ENCODE data around the gene NDUFAF3. TPM values are rescaled to one million over a fixed set of nuclear protein-coding genes. Genes with fewer than 3 reads are reported as not detected.
A peak's percentile ranks its signal among the peaks of the same experiment; 100 is the strongest.
"Not testable (repeated sequence)": the region's sequence is repeated elsewhere in the genome, so short reads cannot be mapped to it uniquely, and the experiment has no call there.

NDUFAF3 gene
- polyA plus RNA-seq, 1 donor, result 50.8 TPM

DNA sequence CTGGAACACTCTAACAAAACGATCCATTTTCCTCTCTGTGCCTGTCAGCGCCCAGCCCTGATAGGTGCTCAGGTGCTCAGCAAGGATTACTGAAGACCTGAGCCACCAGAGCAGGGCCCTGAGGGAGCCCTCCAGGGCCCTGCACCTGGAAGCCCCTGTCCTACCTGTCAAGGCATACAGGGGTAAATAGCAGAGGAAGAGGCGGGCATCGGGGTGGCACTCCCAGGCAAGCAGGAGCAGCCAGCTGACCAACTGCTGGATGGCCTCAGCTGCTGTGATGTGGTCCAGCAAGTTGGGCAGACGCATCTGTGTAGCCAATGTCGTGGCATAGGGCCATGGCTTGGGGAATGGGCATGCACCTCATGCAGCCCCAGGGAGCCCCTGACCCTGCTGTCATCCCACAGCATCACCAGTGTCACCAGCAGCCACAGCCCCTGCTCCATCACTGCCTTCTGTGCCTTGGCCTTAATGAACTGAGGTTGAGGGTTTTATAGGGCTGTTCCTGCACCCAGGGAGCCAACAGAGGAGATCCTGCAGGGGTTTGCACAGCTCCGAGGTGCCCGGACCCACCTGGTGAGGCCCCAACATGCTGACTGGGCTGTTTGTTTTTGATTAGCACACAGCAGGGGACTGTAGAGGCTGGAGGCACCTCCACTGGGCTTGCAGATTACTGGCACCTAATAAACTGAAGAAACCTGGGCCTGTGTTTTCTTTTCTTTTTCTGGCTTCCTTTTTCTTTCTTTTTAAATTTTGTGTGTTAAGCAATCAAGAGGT, 22.6 kb upstream of the NDUFAF3 start:
- no peak for DNase-seq (ENCODE audit: low read depth)

DNA sequence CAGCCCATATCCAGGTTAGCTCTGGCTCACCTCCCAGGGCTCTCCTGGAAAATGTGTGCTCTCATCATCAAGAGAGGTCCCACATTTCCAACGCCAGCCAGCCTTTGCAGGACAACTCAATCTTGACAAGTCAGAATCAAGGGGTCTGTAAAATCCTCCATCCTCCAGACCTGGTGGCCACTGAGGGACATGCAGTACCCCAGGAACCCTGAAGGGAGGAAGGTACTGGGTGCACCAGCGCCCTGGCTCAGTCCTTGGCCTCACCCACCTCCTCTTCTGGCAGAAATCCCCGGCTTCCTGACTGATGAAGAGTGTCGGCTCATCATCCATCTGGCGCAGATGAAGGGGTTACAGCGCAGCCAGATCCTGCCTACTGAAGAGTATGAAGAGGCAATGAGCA, 20.8 kb upstream of the NDUFAF3 start:
- no peak for DNase-seq (ENCODE audit: low read depth)

DNA sequence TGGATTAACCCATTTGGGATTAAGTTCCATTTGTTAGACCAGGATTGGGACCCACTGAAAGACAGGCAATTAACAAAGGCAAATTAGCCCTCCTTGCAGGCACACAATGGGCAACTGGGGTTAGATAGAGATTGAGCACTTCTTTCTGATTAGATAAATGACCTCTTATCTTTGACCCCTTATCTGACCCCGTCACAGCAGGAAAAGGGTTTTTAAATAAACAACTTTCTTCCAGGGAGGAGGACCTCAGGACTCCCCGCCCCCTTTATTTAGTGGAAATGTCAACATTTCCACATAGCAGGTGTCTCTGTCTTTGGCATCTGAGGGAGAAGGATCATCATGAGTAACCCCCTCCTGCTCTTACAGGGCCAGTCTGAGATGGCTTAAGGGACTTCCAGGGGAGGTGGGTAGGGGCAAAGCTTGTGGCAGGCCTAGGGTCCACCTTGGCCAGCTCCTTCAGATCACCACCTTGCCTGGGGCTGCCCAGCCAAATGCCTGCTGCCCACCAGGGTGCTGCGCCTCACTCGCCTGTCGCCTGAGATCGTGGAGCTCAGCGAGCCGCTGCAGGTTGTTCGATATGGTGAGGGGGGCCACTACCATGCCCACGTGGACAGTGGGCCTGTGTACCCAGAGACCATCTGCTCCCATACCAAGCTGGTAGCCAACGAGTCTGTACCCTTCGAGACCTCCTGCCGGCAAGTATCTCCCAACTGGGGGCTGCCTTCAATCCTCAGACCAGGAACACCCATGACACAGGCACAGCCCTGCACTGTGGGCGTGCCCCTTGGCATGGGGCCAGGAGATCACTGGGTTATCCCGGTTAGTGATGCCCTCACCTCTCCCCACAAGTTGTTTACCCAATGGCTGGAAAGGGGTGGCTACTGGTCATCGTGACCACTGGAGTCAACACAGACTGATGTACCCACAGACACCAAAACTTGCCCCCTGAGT, 17.3 kb upstream of the NDUFAF3 start:
- no peak for DNase-seq (ENCODE audit: low read depth)

DNA sequence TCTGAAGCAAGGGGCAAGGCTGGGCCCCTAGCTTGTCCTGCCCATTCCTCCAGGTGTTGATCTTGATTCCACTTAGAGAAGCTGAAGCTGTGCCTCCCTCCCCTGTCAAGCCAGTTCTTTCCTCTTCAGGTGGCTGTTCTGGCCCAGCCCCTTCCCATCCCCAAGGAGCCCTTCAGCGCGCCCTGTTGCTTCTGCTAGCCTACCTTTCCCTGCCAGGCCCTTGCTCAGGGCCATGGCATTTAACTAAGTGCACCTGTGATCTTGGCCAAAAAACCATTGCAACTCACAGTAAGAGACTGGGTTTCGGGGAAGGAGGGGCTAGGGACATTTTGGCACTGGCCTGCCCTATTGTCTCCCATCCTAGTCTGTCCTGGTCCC, 16.6 kb upstream of the NDUFAF3 start:
- no peak for DNase-seq (ENCODE audit: low read depth)

DNA sequence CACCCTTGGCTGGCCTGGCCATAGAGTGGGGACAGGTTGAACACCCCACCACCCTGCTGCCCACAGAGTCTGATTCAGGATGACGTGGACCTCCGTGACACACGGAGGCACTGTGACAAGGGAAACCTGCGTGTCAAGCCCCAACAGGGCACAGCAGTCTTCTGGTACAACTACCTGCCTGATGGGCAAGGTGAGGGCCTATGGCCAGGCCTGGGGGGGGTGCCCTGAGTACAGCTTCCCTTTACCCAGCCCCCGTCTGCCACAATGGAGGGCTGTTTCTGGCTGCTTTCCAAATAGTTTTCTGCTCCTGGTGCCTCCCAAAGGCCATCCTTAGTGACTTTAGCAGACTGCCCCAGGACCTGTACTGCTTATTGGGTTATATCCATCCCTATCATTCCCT, 15.9 kb upstream of the NDUFAF3 start:
- no peak for DNase-seq (ENCODE audit: low read depth)

DNA sequence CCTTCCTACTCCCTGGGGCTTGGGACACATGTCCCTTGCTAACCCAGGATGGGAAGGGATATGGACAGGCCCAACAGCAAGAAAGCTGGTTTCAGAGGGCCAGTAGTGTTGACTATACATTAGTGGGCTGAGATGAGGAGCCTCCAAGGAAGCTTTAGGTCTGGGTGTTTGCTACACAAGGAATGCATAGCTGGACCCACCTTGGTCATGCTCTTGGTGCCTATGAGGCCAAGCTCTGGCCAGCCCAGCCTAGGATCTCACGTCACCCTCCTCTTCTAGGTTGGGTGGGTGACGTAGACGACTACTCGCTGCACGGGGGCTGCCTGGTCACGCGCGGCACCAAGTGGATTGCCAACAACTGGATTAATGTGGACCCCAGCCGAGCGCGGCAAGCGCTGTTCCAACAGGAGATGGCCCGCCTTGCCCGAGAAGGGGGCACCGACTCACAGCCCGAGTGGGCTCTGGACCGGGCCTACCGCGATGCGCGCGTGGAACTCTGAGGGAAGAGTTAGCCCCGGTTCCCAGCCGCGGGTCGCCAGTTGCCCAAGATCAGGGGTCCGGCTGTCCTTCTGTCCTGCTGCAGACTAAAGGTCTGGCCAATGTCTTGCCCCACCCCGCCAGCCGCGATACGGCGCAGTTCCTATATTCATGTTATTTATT, 15.4 kb upstream of the NDUFAF3 start:
- no peak for DNase-seq (ENCODE audit: low read depth)

GRCh38 chr3:49007068-49007770, 14.7 kb upstream of the NDUFAF3 start, which contains the start of gene WDR6:
Gene WDR6 (plus strand): TSS chr3:49007391. CDS start chr3:49007432, 41 bp downstream.
- DNase-seq (ENCODE audit: low read depth), result peak; percentile 89

- no peak for DNase-seq (ENCODE audit: low read depth)
Measured at GRCh38 chr3:49007771-49008528, 14.0 kb upstream of the NDUFAF3 start.

DNA sequence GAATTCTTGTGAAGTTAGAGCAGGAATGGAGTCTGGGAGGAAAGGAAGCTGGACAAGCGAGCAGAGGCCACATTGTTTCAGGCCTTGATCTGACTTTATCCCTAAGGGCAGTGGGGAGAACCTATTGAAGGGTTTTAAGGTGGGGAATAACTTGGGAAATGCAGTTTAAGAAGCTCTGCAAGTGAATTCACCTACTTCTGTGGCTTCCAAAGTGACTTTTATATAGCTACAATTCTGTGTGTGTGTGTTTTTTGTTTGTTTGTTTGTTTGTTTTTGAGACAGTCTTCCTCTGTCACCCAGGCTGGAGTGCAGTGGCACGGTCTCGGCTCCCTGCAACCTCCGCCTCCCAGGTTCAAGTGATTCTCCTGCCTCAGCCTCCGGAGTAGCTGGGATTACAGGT, 13.3 kb upstream of the NDUFAF3 start:
- DNase-seq (ENCODE audit: low read depth), result not testable (repeated sequence)

- no peak for DNase-seq (ENCODE audit: low read depth)
Measured at GRCh38 chr3:49009396-49009795, 12.5 kb upstream of the NDUFAF3 start.

GRCh38 chr3:49012441-49013017, 9.4 kb upstream of the NDUFAF3 start:
- DNase-seq (ENCODE audit: low read depth), result no peak

DNA sequence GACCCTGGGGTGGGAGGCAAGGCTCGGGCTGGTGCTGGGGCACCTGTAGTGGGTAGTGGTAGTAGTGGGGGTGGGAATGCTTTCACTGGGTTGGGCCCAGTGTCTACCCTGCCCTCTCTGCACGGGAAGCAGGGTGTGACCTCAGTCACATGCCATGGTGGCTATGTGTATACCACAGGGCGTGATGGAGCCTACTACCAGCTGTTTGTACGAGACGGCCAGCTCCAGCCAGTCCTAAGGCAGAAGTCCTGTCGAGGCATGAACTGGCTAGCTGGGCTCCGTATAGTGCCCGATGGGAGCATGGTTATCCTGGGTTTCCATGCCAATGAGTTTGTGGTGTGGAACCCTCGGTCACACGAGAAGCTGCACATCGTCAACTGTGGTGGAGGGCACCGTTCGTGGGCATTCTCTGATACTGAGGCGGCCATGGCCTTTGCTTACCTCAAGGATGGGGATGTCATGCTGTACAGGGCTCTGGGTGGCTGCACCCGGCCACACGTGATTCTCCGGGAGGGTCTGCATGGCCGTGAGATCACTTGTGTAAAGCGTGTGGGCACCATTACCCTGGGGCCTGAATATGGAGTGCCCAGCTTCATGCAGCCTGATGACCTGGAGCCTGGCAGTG, 8.7 kb upstream of the NDUFAF3 start:
- DNase-seq (ENCODE audit: low read depth), result no peak

DNA sequence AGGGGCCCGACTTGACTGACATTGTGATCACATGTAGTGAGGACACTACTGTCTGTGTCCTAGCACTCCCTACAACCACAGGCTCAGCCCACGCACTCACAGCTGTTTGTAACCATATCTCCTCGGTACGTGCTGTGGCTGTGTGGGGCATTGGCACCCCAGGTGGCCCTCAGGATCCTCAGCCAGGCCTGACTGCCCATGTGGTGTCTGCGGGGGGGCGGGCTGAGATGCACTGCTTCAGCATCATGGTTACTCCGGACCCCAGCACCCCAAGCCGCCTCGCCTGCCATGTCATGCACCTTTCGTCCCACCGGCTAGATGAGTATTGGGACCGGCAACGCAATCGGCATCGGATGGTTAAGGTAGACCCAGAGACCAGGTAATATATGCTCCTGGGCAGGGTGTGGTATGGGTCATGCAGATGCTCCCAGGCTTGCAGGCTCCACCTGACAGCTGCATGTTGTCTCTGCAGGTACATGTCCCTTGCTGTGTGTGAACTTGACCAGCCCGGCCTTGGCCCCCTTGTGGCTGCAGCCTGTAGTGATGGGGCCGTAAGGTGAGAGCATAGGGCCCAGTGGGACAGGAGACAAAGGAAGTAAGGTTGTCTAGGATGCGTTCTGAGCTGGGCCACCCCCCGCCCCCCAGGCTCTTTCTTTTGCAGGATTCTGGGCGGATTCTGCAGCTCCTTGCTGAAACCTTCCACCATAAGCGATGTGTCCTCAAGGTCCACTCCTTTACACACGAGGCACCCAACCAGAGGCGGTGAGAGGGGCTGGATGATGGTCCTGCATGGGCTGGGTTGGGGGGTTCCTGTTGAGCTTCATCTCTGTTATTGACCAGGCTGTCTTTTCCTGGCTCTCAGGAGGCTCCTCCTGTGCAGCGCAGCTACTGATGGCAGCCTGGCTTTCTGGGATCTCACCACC, 7.9 kb upstream of the NDUFAF3 start:
- DNase-seq (ENCODE audit: low read depth), result no peak

GRCh38 chr3:49015072-49015471, 6.8 kb upstream of the NDUFAF3 start:
- DNase-seq (ENCODE audit: low read depth), result no peak

DNA sequence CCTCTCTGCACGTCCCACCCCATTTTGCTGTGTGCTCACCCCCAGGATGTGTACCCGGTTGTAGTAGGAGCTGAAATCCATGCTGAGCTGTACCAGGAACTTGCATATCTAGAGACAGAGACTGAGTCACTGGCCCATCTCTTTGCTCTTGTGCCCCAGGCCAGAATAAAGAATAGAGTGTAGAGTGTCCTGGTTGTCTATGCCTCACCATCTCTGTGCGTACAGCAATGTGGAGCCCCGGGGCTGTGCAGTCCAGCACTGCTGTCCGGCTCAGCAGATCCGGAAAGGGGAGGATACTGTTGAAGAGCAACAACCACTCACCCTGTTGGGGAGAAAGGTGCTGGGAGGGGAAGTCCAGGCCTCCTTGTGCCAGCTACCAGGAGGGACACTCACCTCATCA, 6.2 kb upstream of the NDUFAF3 start:
- DNase-seq (ENCODE audit: low read depth), result no peak

DNA sequence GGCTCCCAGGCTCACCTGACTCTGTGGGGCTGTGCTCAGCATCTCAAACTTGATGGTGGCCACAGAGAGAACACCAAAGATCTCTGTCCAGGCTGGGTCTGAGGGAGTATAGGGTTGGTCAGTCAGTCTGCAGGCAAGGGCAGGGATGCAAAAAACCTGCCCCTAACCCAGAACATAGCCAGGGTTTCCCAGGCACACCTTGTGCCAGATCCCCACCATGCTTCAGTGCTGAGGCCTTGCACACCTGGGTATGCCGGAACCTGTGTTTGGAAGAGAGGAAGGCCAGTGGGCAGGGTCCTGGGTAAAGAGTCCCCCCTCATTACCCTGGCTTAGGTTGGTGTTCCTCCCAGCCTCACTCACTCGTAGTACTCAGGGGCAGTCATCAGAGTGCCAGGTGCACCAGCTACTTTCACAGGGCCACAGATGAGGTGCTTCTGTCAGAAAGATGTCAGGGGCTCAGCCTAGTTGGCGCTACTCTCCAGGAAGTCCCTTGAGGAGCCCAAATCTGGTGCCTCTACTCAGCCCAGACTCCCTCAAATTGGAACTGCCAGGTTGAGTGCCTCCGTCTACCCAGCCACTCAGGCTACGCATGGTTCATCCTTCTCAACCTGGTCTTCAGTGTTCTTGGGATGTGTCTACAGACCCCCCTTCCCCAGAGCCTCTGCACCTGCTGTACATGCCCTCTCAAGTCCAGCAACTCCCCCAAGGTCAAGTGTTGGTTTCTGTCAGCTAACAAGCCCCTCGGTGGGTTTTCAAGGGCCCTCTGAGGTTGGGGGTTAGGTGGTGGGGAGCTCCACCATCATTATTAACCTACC, 5.3 kb upstream of the NDUFAF3 start:
- DNase-seq (ENCODE audit: low read depth), result no peak

DNA sequence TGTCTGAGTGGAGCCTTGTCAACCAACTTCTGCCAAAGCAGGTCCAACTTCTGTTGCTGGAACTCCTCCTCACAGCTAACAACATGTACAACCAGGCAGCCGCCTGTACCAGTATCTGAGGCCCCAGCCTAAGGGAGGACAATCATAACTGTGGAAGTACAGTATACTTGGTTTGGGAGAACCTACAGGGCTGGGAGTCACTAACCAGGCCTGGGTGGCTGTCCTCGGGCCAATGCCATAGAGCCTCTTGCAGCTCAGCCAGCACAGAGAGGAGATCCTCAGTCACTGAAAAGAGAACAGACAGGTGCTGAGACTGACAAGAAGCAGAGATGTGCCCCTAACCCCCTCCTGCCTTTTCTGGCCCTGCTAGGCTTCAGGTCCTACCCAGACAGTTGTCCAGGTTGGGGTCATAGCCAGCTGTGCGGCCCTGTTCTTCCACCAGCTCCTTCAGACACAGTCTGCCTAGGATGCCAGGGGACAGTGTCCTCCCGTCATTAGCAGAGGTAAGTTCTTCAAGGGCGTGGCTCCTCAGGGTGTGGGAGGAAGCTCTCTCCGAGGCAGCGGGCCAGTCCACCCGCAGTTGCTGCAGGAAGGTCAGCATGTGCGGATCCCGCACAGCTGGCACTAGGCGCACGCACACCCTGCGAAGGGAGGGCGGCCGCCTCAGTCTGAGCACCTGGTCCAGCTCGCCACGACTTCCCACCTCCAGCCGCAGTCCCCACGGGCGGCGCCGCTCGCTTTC, 4.5 kb upstream of the NDUFAF3 start:
- DNase-seq (ENCODE audit: low read depth), result no peak
